T-cell (primary cell): ENCODE results near the gene STK32B. TPM values are rescaled to one million over a fixed set of nuclear protein-coding genes. Genes with fewer than 3 reads are reported as not detected.
A peak's percentile ranks its signal among the peaks of the same experiment; 100 is the strongest.

Experiments used
- ATAC-seq, 4 experiments: fragments of 200-7000 bp in 3 of 4; fragments of 150-1000 bp in 1 of 4; cut with Tn5 transposase; replicated peaks in 1 of 4; 1 replicate in 3 of 4; 2 replicates in 1 of 4; pipeline ENCODE4 v1.10.0; 2021; ENCODE audit warnings: moderate library complexity in 3 of 4, mild to moderate bottlenecking in 2 of 4, moderate number of reproducible peaks in 1 of 4
- CTCF ChIA-PET, 2 donors: fragments of 300-600 bp; sonication (Branson Sonifier 250); formaldehyde crosslinking; loops; one replicate each; lab custom pipeline; 2022; ENCODE audit warnings: antibody characterized with exemption in 2 of 2; lab: Charles Lee
- POLR2A ChIA-PET, 2 donors: fragments of 300-600 bp; sonication (Branson Sonifier 250); formaldehyde crosslinking; loops; one replicate each; lab custom pipeline; 2022; ENCODE audit warnings: antibody characterized with exemption in 2 of 2; lab: Charles Lee
- DNase-seq, 35 experiments: peaks; one replicate each; pipeline versions ENCODE4 v3.0.0 to v3.0.0-alpha.2; 2013 to 2023
- H3K27ac ChIP-seq: one replicate; pipeline ENCODE4 v1.5.1; 2013; ENCODE audit warnings: low read length
- H3K27me3 ChIP-seq, 2 experiments: replicated peaks in 1 of 2; 1 replicate in 1 of 2; 2 replicates in 1 of 2; pipeline versions ENCODE4 v1.6.1 to v1.7.0; 2013; ENCODE audit warnings: low read length in 1 of 2, mixed read lengths in 1 of 2; ENCODE audit not compliant: control insufficient read depth in 2 of 2, insufficient read depth in 2 of 2; ENCODE audit errors: extremely low read depth in 1 of 2
- H3K36me3 ChIP-seq, 2 donors: 1 replicate in 1 of 2; 2 replicates in 1 of 2; pipeline versions ENCODE4 v1.6.1 to v1.7.0; 2013; ENCODE audit warnings: low read length in 1 of 2; ENCODE audit not compliant: control insufficient read depth in 2 of 2, insufficient read depth in 1 of 2; ENCODE audit errors: extremely low read depth in 1 of 2
- H3K4me1 ChIP-seq, 2 experiments: 1 replicate in 1 of 2; 2 replicates in 1 of 2; pipeline versions ENCODE4 v1.6.1 to v1.7.0; 2013; ENCODE audit warnings: low read length in 2 of 2, mixed read lengths in 1 of 2; ENCODE audit not compliant: insufficient read depth in 2 of 2, control insufficient read depth in 1 of 2; ENCODE audit errors: extremely low read depth in 1 of 2
- H3K4me3 ChIP-seq, 2 donors: 1 replicate in 1 of 2; 2 replicates in 1 of 2; pipeline versions ENCODE4 v1.5.1 to v1.7.0; 2013; ENCODE audit warnings: mild to moderate bottlenecking in 2 of 2, low read length in 1 of 2, moderate library complexity in 1 of 2; ENCODE audit not compliant: control insufficient read depth in 1 of 2; ENCODE audit errors: extremely low read depth in 1 of 2
- H3K9me3 ChIP-seq: 2 replicates; pipeline ENCODE4 v1.7.0; 2013
- H3K27ac Mint-ChIP-seq, 2 donors: one replicate each; pipeline ENCODE4 v1.8.0; 2020 to 2021; ENCODE audit warnings: mild to moderate bottlenecking in 2 of 2, mixed read lengths in 2 of 2
- H3K27me3 Mint-ChIP-seq, 2 donors: one replicate each; pipeline ENCODE4 v1.8.0; 2021 to 2022; ENCODE audit warnings: mixed read lengths in 2 of 2
- H3K36me3 Mint-ChIP-seq: one replicate; pipeline ENCODE4 v1.8.0; 2021; ENCODE audit warnings: mixed read lengths
- H3K4me1 Mint-ChIP-seq, 3 donors: one replicate each; pipeline ENCODE4 v1.8.0; 2020 to 2022; ENCODE audit warnings: mixed read lengths in 3 of 3, mild to moderate bottlenecking in 1 of 3
- H3K4me3 Mint-ChIP-seq, 3 donors: one replicate each; pipeline ENCODE4 v1.8.0; 2020 to 2022; ENCODE audit warnings: mild to moderate bottlenecking in 3 of 3, mixed read lengths in 3 of 3, moderate library complexity in 3 of 3
- H3K9me3 Mint-ChIP-seq, 3 donors: one replicate each; pipeline ENCODE4 v1.8.0; 2020 to 2022; ENCODE audit warnings: mixed read lengths in 3 of 3
- WGBS: methylation state at CpG from one replicate; pipeline ENCODE4 v1.1.5; 2013; ENCODE audit warnings: missing lambda C conversion rate; ENCODE audit not compliant: insufficient coverage; 5-methylcytosine and 5-hydroxymethylcytosine counted together
- total RNA-seq, 35 experiments: library from RNA in 6 of 35; stranded (reverse) in 6 of 35; fragments of 120-200 nt in 1 of 35; gene quantifications; one replicate each; pipeline versions ENCODE4 v1.2.1 to v1.2.4 and lab custom pipeline; 2013 to 2026

Gene STK32B
- total RNA-seq, 5 donors from 2014 or later (not counting 1 experiment from before 2014, with no cell fraction given) = 0.12 to 0.20 (median 0.15) TPM; not detected in 2

DNA sequence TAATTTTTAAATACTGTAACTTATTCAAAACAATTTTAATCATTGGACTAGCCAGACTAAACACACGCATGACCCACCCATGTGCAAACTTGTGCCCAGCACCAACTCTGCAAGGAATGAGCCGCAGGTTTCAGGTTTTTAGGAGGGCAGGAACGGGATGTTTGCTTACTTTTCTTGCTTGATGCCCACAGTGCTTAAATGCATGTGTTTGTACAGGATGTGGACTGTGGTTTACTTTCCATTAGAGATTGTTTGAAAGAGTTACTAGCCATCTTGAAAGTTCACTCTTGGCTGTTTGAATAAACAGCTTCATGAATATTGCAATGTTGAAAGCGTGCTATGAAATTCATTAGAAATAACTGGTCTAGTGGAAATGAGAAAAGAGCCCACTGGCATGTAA, 83.3 kb downstream of the STK32B start:
- no peak for ATAC-seq
- 51% methylated on average over 2 of the region's 4 CpGs for WGBS
- peaks cover 0 to 12% (median 10%) of the 10 kb centered on the region in 3 donors for H3K9me3 Mint-ChIP-seq

DNA sequence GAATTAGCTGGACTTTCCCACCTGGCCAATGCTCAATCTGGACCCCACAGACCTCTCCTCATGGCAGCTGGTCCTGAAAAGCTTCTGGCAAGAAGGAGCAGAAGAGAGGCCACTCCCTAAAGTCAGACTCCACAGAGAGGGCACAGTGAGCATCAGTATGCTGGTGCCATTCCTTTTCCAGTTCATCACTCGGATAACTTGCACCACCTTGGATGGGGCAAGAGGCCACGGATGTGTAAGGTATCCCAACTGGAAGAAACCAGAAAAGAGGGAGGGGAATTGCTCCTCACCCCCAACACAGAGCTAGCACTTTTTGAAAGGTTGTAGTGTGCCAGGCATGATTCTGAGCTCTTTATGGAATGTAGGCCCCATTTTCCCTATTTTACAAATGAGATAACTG, 85.9 kb downstream of the STK32B start:
- Mint-ChIP-seq H3K4me1 (no peaks in the 10 kb centered on the region), H3K4me3 (no peak overlapping the region), H3K9me3 (no peaks in the 10 kb centered on the region), H3K27ac (no peak overlapping the region), H3K36me3 (no peaks in the 10 kb centered on the region), H3K27me3 (peaks cover 3% of the 10 kb centered on the region in 2 donors)
- no CpG with 5 or more reads among the region's 2 CpGs for WGBS
- Histone ChIP-seq H3K36me3 (no peaks in the 10 kb centered on the region), H3K27me3 (no peaks in the 10 kb centered on the region), H3K9me3 (no peaks in the 10 kb centered on the region), H3K4me3 (no peak overlapping the region), H3K4me1 (no peaks in the 10 kb centered on the region), H3K27ac (no peak overlapping the region)
- no peak for DNase-seq
- ChIA-PET POLR2A (interaction anchor here in 1 of 2 donors (0.6 kb wide), 1 partner anchor 155 kb away, joined by 3 read pairs; no protein-coding TSS in a partner anchor), CTCF (no interaction called here)
- no peak for ATAC-seq

More for the DNA sequence above, 83.3 kb downstream of the STK32B start:
- POLR2A ChIA-PET = no interaction called here
- CTCF ChIA-PET = no interaction called here
- Mint-ChIP-seq H3K27ac (no peak overlapping the region), H3K36me3 (no peaks in the 10 kb centered on the region), H3K4me1 (no peaks in the 10 kb centered on the region), H3K27me3 (peaks cover 3 to 5% of the 10 kb centered on the region in 2 donors), H3K4me3 (no peak overlapping the region)
- Histone ChIP-seq H3K9me3 (no peaks in the 10 kb centered on the region), H3K27me3 (no peaks in the 10 kb centered on the region), H3K27ac (no peak overlapping the region), H3K36me3 (no peaks in the 10 kb centered on the region), H3K4me1 (no peaks in the 10 kb centered on the region), H3K4me3 (no peak overlapping the region)
- no peak for DNase-seq

DNA sequence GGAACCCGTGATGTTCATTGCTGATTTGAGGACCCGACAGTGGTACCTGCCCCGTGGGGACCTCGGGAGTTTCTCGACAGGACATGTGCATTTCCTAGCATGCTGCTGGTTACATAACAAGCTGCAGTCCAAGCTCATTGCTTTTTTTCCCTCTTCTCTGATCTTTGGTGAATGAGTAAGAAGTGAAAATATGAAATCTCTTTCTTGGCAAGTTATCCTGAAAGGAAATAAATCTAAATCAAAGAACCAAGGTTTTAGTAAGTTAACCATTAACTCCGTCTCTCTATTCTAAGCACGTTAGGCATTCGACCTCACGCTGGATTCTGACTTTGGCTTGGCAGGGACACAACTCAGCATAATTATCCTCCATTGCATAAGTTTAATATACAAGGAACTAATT, 86.6 kb downstream of the STK32B start:
- H3K9me3 Mint-ChIP-seq = no peaks in the 10 kb centered on the region
- Histone ChIP-seq H3K9me3 (no peaks in the 10 kb centered on the region), H3K4me3 (no peak overlapping the region), H3K4me1 (no peaks in the 10 kb centered on the region), H3K27me3 (no peaks in the 10 kb centered on the region), H3K36me3 (no peaks in the 10 kb centered on the region), H3K27ac (no peak overlapping the region)
- DNase-seq = no peak
- no peaks in the 10 kb centered on the region for H3K4me1 Mint-ChIP-seq
- POLR2A ChIA-PET = no interaction called here
- H3K4me3 Mint-ChIP-seq = no peak overlapping the region
- H3K27ac Mint-ChIP-seq = no peak overlapping the region
- 85% methylated on average over 6 of the region's 9 CpGs for WGBS
- no peaks in the 10 kb centered on the region for H3K36me3 Mint-ChIP-seq
- H3K27me3 Mint-ChIP-seq = peaks cover 3% of the 10 kb centered on the region in 2 donors
- CTCF ChIA-PET = no interaction called here
- ATAC-seq = no peak

DNA sequence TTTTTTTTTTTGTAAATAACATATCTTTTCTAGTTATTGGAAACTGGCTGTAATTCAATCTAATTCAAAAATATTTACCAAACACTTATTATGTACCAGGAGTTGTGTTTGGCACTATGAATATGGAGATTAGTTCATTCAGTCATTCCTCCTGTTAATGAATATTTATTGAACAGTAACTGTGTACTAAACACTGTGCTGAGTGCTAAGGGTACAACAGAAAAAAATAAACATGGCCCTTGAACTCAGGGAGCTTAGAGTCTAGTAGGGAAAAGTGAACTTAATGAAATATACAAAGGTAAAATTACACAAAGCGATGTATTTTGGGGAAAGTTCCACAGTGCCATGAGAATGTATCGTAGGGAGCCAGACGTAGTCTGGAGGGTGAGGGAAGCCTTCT, 87.1 kb downstream of the STK32B start:
- H3K9me3 Mint-ChIP-seq = no peaks in the 10 kb centered on the region
- no peaks in the 10 kb centered on the region for H3K9me3 ChIP-seq
- ChIA-PET POLR2A (no interaction called here), CTCF (no interaction called here)
- no peak overlapping the region for H3K4me3 Mint-ChIP-seq
- H3K36me3 ChIP-seq = no peaks in the 10 kb centered on the region
- H3K4me3 ChIP-seq = no peak overlapping the region
- H3K4me1 Mint-ChIP-seq = no peaks in the 10 kb centered on the region
- no peaks in the 10 kb centered on the region for H3K36me3 Mint-ChIP-seq
- no peaks in the 10 kb centered on the region for H3K27me3 ChIP-seq
- DNase-seq (no peak), ATAC-seq (no peak)
- H3K27me3 Mint-ChIP-seq = peaks cover 3% of the 10 kb centered on the region in 2 donors
- WGBS = 100% methylated on average over 2 of the region's 3 CpGs
- no peaks in the 10 kb centered on the region for H3K4me1 ChIP-seq
- no peak overlapping the region for H3K27ac Mint-ChIP-seq
- no peak overlapping the region for H3K27ac ChIP-seq

DNA sequence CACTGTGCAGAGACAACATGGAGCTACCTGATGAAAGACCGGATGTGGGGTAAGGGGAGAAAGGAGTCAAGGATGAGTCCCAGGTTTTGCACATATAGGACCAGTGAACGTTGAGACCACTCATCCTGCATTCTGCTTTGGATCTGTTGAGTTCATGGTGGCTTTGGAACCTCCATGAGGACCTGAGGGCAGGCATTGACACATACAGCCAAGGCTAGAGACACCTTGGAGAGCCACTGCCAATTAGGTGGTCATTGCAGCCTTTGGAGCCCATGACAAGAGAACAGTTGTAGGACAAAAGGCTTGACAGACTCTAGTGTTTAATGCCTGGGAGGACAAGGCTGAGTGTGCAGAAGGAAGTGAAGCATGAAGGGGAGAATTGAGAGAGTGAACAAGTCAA, 87.9 kb downstream of the STK32B start:
- Mint-ChIP-seq H3K4me1 (no peaks in the 10 kb centered on the region), H3K4me3 (no peak overlapping the region), H3K27ac (no peak overlapping the region), H3K9me3 (no peaks in the 10 kb centered on the region), H3K27me3 (peaks cover 3% of the 10 kb centered on the region in 2 donors), H3K36me3 (no peaks in the 10 kb centered on the region)
- Histone ChIP-seq H3K27me3 (no peaks in the 10 kb centered on the region), H3K36me3 (no peaks in the 10 kb centered on the region), H3K4me1 (no peaks in the 10 kb centered on the region), H3K27ac (no peak overlapping the region), H3K4me3 (no peak overlapping the region), H3K9me3 (no peaks in the 10 kb centered on the region)
- POLR2A ChIA-PET = no interaction called here
- DNase-seq (no peak), ATAC-seq (no peak)
- CTCF ChIA-PET = no interaction called here
- 70% methylated on average over 2 of the region's 2 CpGs for WGBS

DNA sequence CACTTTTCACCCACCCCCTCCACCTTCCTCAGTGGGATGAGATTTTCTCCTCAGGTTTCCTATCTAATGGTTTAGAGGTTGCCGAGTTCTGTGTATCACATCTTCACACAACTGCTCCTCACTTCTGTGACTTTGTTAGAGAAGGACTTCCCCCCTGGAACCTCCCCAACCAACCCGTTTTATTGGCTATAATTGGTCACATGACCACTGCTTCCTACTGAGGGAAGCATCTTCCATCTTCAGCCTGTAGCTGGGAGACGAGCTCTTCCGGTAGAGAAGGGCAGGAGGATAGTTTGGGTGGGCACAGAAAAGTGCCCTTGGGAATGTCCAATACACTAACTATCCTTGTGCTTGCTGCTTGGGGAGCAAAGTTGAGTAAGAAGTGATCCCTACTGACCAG, 90.5 kb downstream of the STK32B start:
- Mint-ChIP-seq H3K4me3 (no peak overlapping the region), H3K27ac (no peak overlapping the region), H3K4me1 (no peaks in the 10 kb centered on the region), H3K27me3 (peaks cover 3% of the 10 kb centered on the region in 2 donors), H3K36me3 (no peaks in the 10 kb centered on the region), H3K9me3 (no peaks in the 10 kb centered on the region)
- no CpG with 5 or more reads among the region's 4 CpGs for WGBS
- H3K27me3 ChIP-seq = no peaks in the 10 kb centered on the region
- CTCF ChIA-PET = no interaction called here
- DNase-seq (no peak), ATAC-seq (no peak)
- no peak overlapping the region for H3K4me3 ChIP-seq
- POLR2A ChIA-PET = no interaction called here
- no peaks in the 10 kb centered on the region for H3K9me3 ChIP-seq
- no peak overlapping the region for H3K27ac ChIP-seq
- no peaks in the 10 kb centered on the region for H3K4me1 ChIP-seq
- no peaks in the 10 kb centered on the region for H3K36me3 ChIP-seq

DNA sequence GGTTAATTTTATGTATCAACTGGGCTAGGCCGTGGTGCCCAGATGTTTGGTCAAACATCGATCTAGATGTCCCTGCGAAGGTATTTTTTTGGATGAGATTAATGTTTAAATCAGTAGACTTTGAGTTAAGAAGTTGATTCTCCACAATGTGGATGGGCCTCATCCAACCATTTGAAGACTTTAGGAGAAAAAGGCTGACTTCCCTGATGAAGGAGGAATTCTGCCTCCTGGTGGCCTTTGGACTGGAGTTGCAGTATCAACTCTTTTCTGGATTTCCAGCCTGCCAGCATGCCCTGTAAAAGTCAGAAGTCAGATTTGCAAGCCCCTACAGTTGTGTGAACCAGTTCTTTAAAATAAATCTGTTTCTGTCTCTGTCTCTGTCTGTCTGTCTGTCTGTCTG, 91.4 kb downstream of the STK32B start:
- H3K27ac ChIP-seq = no peak overlapping the region
- H3K4me1 Mint-ChIP-seq = no peaks in the 10 kb centered on the region
- no peaks in the 10 kb centered on the region for H3K27me3 ChIP-seq
- no peaks in the 10 kb centered on the region for H3K36me3 Mint-ChIP-seq
- ChIA-PET POLR2A (no interaction called here), CTCF (no interaction called here)
- H3K4me3 ChIP-seq = no peak overlapping the region
- WGBS = 97% methylated on average over 3 of the region's 3 CpGs
- no peaks in the 10 kb centered on the region for H3K4me1 ChIP-seq
- no peak for ATAC-seq
- H3K9me3 Mint-ChIP-seq = no peaks in the 10 kb centered on the region
- peaks cover 3% of the 10 kb centered on the region in 2 donors for H3K27me3 Mint-ChIP-seq
- H3K36me3 ChIP-seq = no peaks in the 10 kb centered on the region
- H3K4me3 Mint-ChIP-seq = no peak overlapping the region
- no peaks in the 10 kb centered on the region for H3K9me3 ChIP-seq
- H3K27ac Mint-ChIP-seq = no peak overlapping the region
- DNase-seq = peak in 1 of 35 experiments; percentile 9
